Panc1 (cell line): ENCODE data around the gene CSMD2. TPM values are rescaled to one million over a fixed set of nuclear protein-coding genes. Genes with fewer than 3 reads are reported as not detected.

Source experiments
- ATAC-seq: fragments of 200-7000 bp; cut with Tn5 transposase; 2 replicates; pipeline ENCODE4 v1.9.1; 2020; ENCODE audit warnings: mild to moderate bottlenecking, moderate library complexity
- BruUV-seq: library from RNA; stranded (reverse); fragments of 400-500 nt; replicated peaks from 2 replicates; lab custom pipeline; 2021; lab: Mats Ljungman, UMichigan
- CTCF ChIA-PET: fragments of 300-600 bp; sonication (Branson Sonifier 250); formaldehyde crosslinking; loops from one replicate; lab custom pipeline; 2022; ENCODE audit warnings: antibody characterized with exemption; lab: Charles Lee
- POLR2A ChIA-PET: fragments of 300-600 bp; sonication (Branson Sonifier 250); formaldehyde crosslinking; loops from one replicate; lab custom pipeline; 2022; ENCODE audit warnings: antibody characterized with exemption; lab: Charles Lee
- DNase-seq: peaks from one replicate; pipeline ENCODE4 v3.0.0-alpha.2; 2010; ENCODE audit warnings: low read depth, low spot score
- H3K27ac ChIP-seq: 2 replicates; pipeline ENCODE4 v1.5.1; 2011; ENCODE audit warnings: mild to moderate bottlenecking, low read length, inconsistent platforms
- H3K27me3 ChIP-seq: fragments of 200-500 bp; sonication (Bioruptor generic); 2 replicates; pipeline ENCODE4 v1.6.0; 2014; ENCODE audit warnings: low read length, inconsistent platforms; ENCODE audit not compliant: control insufficient read depth, insufficient read depth
- H3K36me3 ChIP-seq: fragments of 200-500 bp; sonication (Bioruptor generic); 2 replicates; pipeline ENCODE4 v1.5.1; 2014; ENCODE audit warnings: inconsistent platforms, mild to moderate bottlenecking, low read length, moderate library complexity; ENCODE audit not compliant: control insufficient read depth, insufficient read depth
- H3K4me1 ChIP-seq: 2 replicates; pipeline ENCODE4 v1.5.1; 2011; ENCODE audit warnings: inconsistent platforms, mild to moderate bottlenecking, low read length, moderate library complexity; ENCODE audit not compliant: control insufficient read depth, insufficient read depth
- H3K4me3 ChIP-seq, 2 experiments: 2 replicates each; pipeline ENCODE4 v1.5.1; 2011 to 2012; ENCODE audit warnings: low read depth in 2 of 2, low read length in 2 of 2, mild to moderate bottlenecking in 2 of 2, inconsistent platforms in 1 of 2, moderate library complexity in 1 of 2
- H3K9me3 ChIP-seq: fragments of 200-500 bp; sonication (Bioruptor generic); 2 replicates; pipeline ENCODE4 v1.5.1; 2014; ENCODE audit warnings: low read depth, mild to moderate bottlenecking, inconsistent platforms, low read length, moderate library complexity; ENCODE audit not compliant: control insufficient read depth, insufficient read depth
- POLR2AphosphoS5 ChIP-seq: IDR thresholded peaks from 2 replicates; pipeline ENCODE4 v1.6.1; 2012; ENCODE audit warnings: mild to moderate bottlenecking, low read depth, low read length, moderate library complexity
- SIN3A ChIP-seq: IDR thresholded peaks from 2 replicates; pipeline ENCODE4 v1.6.1; 2012; ENCODE audit warnings: low read depth, mild to moderate bottlenecking, low read length, moderate library complexity, borderline replicate concordance; ENCODE audit not compliant: insufficient read depth
- TCF7L2 ChIP-seq: IDR thresholded peaks from 2 replicates; pipeline ENCODE4 v1.6.1; 2011; ENCODE audit warnings: mild to moderate bottlenecking, low read depth, low read length, inconsistent platforms
- in situ Hi-C: cut with HindIII; loops from 2 replicates; pipeline ENCODE4 v1.10.0; 2016; ENCODE audit warnings: low sequenced_read_pairs, low pct_unique_long_range_greater_than_20kb
- intact Hi-C: fragments of 100-400 bp; cut with micrococcal nuclease; formaldehyde crosslinking; loops from one replicate; pipeline ENCODE4 v1.10.0; 2022; ENCODE audit not compliant: unreplicated experiment
- total RNA-seq: library from RNA; stranded (reverse); gene quantifications from one replicate; pipeline ENCODE4 v1.2.1, GENCODE V29; 2021; ENCODE audit not compliant: unreplicated experiment
- TF ChIP-seq, protein P1 (sequence below): fragments of 450-650 bp; IDR thresholded peaks from 2 replicates; pipeline ENCODE4 v1.5.1; 2017; ENCODE audit warnings: mild to moderate bottlenecking
- TF ChIP-seq, protein P2 (sequence below), 2 experiments: IDR thresholded peaks; 2 replicates each; pipeline ENCODE4 v1.6.1; 2011 to 2012; ENCODE audit warnings: low read depth in 2 of 2, control low read depth in 1 of 2, low read length in 1 of 2, mild to moderate bottlenecking in 1 of 2, moderate library complexity in 1 of 2; ENCODE audit not compliant: insufficient read depth in 1 of 2

The CSMD2 gene
- total RNA-seq, 1 experiment from 2014 or later = not detected

- Histone ChIP-seq H3K36me3 (no peaks in the 10 kb centered on the region), H3K27ac (no peak overlapping the region), H3K4me3 (no peak overlapping the region), H3K4me1 (no peaks in the 10 kb centered on the region), H3K9me3 (no peaks in the 10 kb centered on the region), H3K27me3 (peaks cover 12% of the 10 kb centered on the region)
- in situ Hi-C loops (no loop called here), intact Hi-C loops (no loop called here)
- POLR2A ChIA-PET = no interaction called here
- TF ChIP-seq SIN3A (no peak), TCF7L2 (no peak)
- DNase-seq (no peak), ATAC-seq (no peak)
- CTCF ChIA-PET = no interaction called here
- no TSS peak for BruUV-seq
Measured at GRCh38 chr1:33687000-33687399, 478.0 kb downstream of the CSMD2 start.

GRCh38 chr1:33686551-33686950, 478.5 kb downstream of the CSMD2 start:
- no peak for DNase-seq
- peaks cover 12% of the 10 kb centered on the region for H3K27me3 ChIP-seq
- in situ Hi-C loops = no loop called here
- TF ChIP-seq TCF7L2 (no peak), SIN3A (no peak), POLR2AphosphoS5 (no peak)
- TF ChIP-seq, protein P1, sequence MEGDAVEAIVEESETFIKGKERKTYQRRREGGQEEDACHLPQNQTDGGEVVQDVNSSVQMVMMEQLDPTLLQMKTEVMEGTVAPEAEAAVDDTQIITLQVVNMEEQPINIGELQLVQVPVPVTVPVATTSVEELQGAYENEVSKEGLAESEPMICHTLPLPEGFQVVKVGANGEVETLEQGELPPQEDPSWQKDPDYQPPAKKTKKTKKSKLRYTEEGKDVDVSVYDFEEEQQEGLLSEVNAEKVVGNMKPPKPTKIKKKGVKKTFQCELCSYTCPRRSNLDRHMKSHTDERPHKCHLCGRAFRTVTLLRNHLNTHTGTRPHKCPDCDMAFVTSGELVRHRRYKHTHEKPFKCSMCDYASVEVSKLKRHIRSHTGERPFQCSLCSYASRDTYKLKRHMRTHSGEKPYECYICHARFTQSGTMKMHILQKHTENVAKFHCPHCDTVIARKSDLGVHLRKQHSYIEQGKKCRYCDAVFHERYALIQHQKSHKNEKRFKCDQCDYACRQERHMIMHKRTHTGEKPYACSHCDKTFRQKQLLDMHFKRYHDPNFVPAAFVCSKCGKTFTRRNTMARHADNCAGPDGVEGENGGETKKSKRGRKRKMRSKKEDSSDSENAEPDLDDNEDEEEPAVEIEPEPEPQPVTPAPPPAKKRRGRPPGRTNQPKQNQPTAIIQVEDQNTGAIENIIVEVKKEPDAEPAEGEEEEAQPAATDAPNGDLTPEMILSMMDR = no peak
- TF ChIP-seq, protein P2, sequence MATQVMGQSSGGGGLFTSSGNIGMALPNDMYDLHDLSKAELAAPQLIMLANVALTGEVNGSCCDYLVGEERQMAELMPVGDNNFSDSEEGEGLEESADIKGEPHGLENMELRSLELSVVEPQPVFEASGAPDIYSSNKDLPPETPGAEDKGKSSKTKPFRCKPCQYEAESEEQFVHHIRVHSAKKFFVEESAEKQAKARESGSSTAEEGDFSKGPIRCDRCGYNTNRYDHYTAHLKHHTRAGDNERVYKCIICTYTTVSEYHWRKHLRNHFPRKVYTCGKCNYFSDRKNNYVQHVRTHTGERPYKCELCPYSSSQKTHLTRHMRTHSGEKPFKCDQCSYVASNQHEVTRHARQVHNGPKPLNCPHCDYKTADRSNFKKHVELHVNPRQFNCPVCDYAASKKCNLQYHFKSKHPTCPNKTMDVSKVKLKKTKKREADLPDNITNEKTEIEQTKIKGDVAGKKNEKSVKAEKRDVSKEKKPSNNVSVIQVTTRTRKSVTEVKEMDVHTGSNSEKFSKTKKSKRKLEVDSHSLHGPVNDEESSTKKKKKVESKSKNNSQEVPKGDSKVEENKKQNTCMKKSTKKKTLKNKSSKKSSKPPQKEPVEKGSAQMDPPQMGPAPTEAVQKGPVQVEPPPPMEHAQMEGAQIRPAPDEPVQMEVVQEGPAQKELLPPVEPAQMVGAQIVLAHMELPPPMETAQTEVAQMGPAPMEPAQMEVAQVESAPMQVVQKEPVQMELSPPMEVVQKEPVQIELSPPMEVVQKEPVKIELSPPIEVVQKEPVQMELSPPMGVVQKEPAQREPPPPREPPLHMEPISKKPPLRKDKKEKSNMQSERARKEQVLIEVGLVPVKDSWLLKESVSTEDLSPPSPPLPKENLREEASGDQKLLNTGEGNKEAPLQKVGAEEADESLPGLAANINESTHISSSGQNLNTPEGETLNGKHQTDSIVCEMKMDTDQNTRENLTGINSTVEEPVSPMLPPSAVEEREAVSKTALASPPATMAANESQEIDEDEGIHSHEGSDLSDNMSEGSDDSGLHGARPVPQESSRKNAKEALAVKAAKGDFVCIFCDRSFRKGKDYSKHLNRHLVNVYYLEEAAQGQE (IDR thresholded peaks at IDR 0.05; ENCODE audit: insufficient read depth in 1 of 2, low read depth in 2 of 2, low read length in 1 of 2) = no peak
- H3K9me3 ChIP-seq = no peaks in the 10 kb centered on the region
- ChIA-PET POLR2A (no interaction called here), CTCF (no interaction called here)
- intact Hi-C loops = no loop called here
- H3K4me1 ChIP-seq = no peaks in the 10 kb centered on the region
- no peak overlapping the region for H3K4me3 ChIP-seq
- ATAC-seq = no peak
- H3K27ac ChIP-seq = no peak overlapping the region
- H3K36me3 ChIP-seq = no peaks in the 10 kb centered on the region
- BruUV-seq = no TSS peak

- no peaks in the 10 kb centered on the region for H3K36me3 ChIP-seq
- CTCF ChIA-PET = no interaction called here
- DNase-seq (no peak), ATAC-seq (no peak)
- POLR2A ChIA-PET = no interaction called here
- H3K4me1 ChIP-seq = no peaks in the 10 kb centered on the region
- intact Hi-C loops (no loop called here), in situ Hi-C loops (no loop called here)
- TF ChIP-seq, protein P1 = no peak
- TF ChIP-seq SIN3A (no peak), POLR2AphosphoS5 (no peak), TCF7L2 (no peak)
- TF ChIP-seq, protein P2 (IDR thresholded peaks at IDR 0.05; ENCODE audit: insufficient read depth in 1 of 2, low read depth in 2 of 2, low read length in 1 of 2) = no peak
- no TSS peak for BruUV-seq
- no peak overlapping the region for H3K4me3 ChIP-seq
- no peaks in the 10 kb centered on the region for H3K9me3 ChIP-seq
- no peak overlapping the region for H3K27ac ChIP-seq
- H3K27me3 ChIP-seq = peaks cover 12% of the 10 kb centered on the region
Measured at GRCh38 chr1:33685256-33685655, 479.8 kb downstream of the CSMD2 start.
